HepG2 (cell line): ENCODE data around the gene FNDC3B. TPM values are rescaled to one million over a fixed set of nuclear protein-coding genes. Genes with fewer than 3 reads are reported as not detected.

Source experiments
- ATF4 ChIP-seq, 2 experiments: fragments of 450-650 bp in 1 of 2; sonication (generic) in 1 of 2; formaldehyde crosslinking; IDR thresholded peaks; 2 replicates each; pipeline versions ENCODE4 v1.5.0 to v1.8.0; 2020 to 2022; ENCODE audit warnings: mild to moderate bottlenecking in 1 of 2, missing genetic modification reagents in 1 of 2
- CENPX ChIP-seq: sonication (generic); formaldehyde crosslinking; IDR thresholded peaks from 2 replicates; pipeline ENCODE4 v1.9.0; 2021; ENCODE audit warnings: mild to moderate bottlenecking, missing genetic modification reagents, moderate library complexity
- CREB1 ChIP-seq, 2 experiments: fragments of 450-650 bp in 1 of 2; IDR thresholded peaks; 2 replicates each; pipeline ENCODE4 v1.6.1; 2016 to 2017; ENCODE audit warnings: control low read depth in 1 of 2, mild to moderate bottlenecking in 1 of 2, missing compliant biosample characterization in 1 of 2, missing genetic modification characterization in 1 of 2
- ELF4 ChIP-seq: sonication (generic); formaldehyde crosslinking; IDR thresholded peaks from 2 replicates; pipeline ENCODE4 v1.5.0; 2020; ENCODE audit warnings: missing genetic modification reagents, mild to moderate bottlenecking, moderate library complexity, borderline replicate concordance
- GLI4 ChIP-seq: sonication (generic); formaldehyde crosslinking; IDR thresholded peaks from 2 replicates; pipeline ENCODE4 v1.5.1; 2020; ENCODE audit warnings: missing genetic modification reagents, mild to moderate bottlenecking, moderate library complexity, borderline replicate concordance
- HHEX ChIP-seq: IDR thresholded peaks from 2 replicates; pipeline ENCODE4 v1.6.1; 2016; ENCODE audit warnings: control low read depth
- NFE2L1 ChIP-seq: sonication (generic); formaldehyde crosslinking; IDR thresholded peaks from 2 replicates; pipeline ENCODE4 v1.4.0; 2020; ENCODE audit warnings: missing genetic modification reagents, mild to moderate bottlenecking, borderline replicate concordance
- PHB2 ChIP-seq: fragments of 450-650 bp; IDR thresholded peaks from 2 replicates; pipeline ENCODE4 v1.6.1; 2018; ENCODE audit not compliant: partially characterized antibody
- RELA ChIP-seq: sonication (generic); formaldehyde crosslinking; IDR thresholded peaks from 2 replicates; pipeline ENCODE4 v1.4.0; 2020; ENCODE audit warnings: missing genetic modification reagents
- SKIL ChIP-seq: sonication (generic); formaldehyde crosslinking; IDR thresholded peaks from 2 replicates; pipeline ENCODE4 v1.8.0; 2022; ENCODE audit warnings: missing genetic modification reagents, mild to moderate bottlenecking, moderate library complexity, borderline replicate concordance
- SOX13 ChIP-seq, 3 experiments: fragments of 450-650 bp in 1 of 3; sonication (generic) in 1 of 3; formaldehyde crosslinking in 1 of 3; IDR thresholded peaks in 2 of 3; conservative IDR thresholded peaks in 1 of 3; 2 replicates each; pipeline versions ENCODE4 v1.5.0 to v1.6.1; 2016 to 2020; ENCODE audit warnings: antibody characterized with exemption in 1 of 3, mild to moderate bottlenecking in 1 of 3, missing compliant biosample characterization in 1 of 3, missing genetic modification reagents in 1 of 3, moderate library complexity in 1 of 3
- XBP1 ChIP-seq: sonication (generic); formaldehyde crosslinking; IDR thresholded peaks from 2 replicates; pipeline ENCODE4 v1.5.0; 2020; ENCODE audit warnings: missing genetic modification reagents
- XRCC5 ChIP-seq: fragments of 200-400 bp; formaldehyde crosslinking; optimal IDR thresholded peaks from 2 replicates; pipeline ENCODE3; 2017; ENCODE audit warnings: mild to moderate bottlenecking, low read length
- ZC3H13 ChIP-seq: sonication (generic); formaldehyde crosslinking; IDR thresholded peaks from 2 replicates; pipeline ENCODE4 v1.8.1; 2023; ENCODE audit warnings: mild to moderate bottlenecking, missing genetic modification reagents, moderate library complexity
- ZKSCAN8 ChIP-seq: IDR thresholded peaks from 2 replicates; pipeline ENCODE4 v1.6.1; 2016; ENCODE audit warnings: borderline replicate concordance, missing genetic modification reagents, missing compliant biosample characterization
- ZNF205 ChIP-seq: IDR thresholded peaks from 2 replicates; pipeline ENCODE4 v1.6.1; 2018; ENCODE audit warnings: missing biosample characterization, missing genetic modification reagents
- ZNF207 ChIP-seq: fragments of 450-650 bp; IDR thresholded peaks from 2 replicates; pipeline ENCODE4 v1.6.1; 2016; ENCODE audit warnings: antibody characterized with exemption, borderline replicate concordance
- ZNF510 ChIP-seq: sonication (generic); formaldehyde crosslinking; IDR thresholded peaks from 2 replicates; pipeline ENCODE4 v1.4.0; 2020; ENCODE audit warnings: low read depth, mild to moderate bottlenecking, missing genetic modification reagents
- ZNF580 ChIP-seq: IDR thresholded peaks from 2 replicates; pipeline ENCODE4 v1.6.1; 2016; ENCODE audit warnings: low read depth, borderline replicate concordance
- ZNF766 ChIP-seq: sonication (generic); formaldehyde crosslinking; IDR thresholded peaks from 2 replicates; pipeline ENCODE4 v1.5.0; 2020; ENCODE audit warnings: missing genetic modification reagents, borderline replicate concordance
- polyA plus RNA-seq, 8 experiments: library from polyadenylated mRNA; depleted of rRNA in 3 of 8; stranded (reverse) in 7 of 8; unstranded in 1 of 8; fragments of >200 nt; fragmentation: Illumina TruSeq in 4 of 8; extraction: Trizol in 4 of 8; gene quantifications; 2 replicates each; pipeline versions ENCODE4 v1.2.1 to v1.2.3, GENCODE V29; 2011 to 2016; ENCODE audit warnings: low read depth in 4 of 8, missing spikeins in 1 of 8, mixed read lengths in 1 of 8; ENCODE audit not compliant: insufficient read depth in 1 of 8
- total RNA-seq, 5 experiments: library from RNA; depleted of rRNA; stranded (reverse); fragments of >200 nt; fragmentation: Illumina TruSeq; extraction: Trizol; gene quantifications; 2 replicates each; pipeline ENCODE4 v1.2.3, GENCODE V29; 2016; ENCODE audit warnings: low read depth in 1 of 5
- TF ChIP-seq, protein P1 (sequence below): sonication (generic); formaldehyde crosslinking; IDR thresholded peaks from 2 replicates; pipeline ENCODE4 v1.5.0; 2020; ENCODE audit warnings: mild to moderate bottlenecking, missing genetic modification reagents, moderate library complexity
- TF ChIP-seq, protein P2 (sequence below): IDR thresholded peaks from 2 replicates; pipeline ENCODE4 v1.6.1; 2016; ENCODE audit warnings: missing biosample characterization, missing genetic modification reagents, low read depth

Gene FNDC3B
- total and polyA plus RNA-seq, 2 of the 13 experiments (the other 11 are each of a cell fraction or from before 2014, with no cell fraction given), result 74.8 to 103 TPM

DNA sequence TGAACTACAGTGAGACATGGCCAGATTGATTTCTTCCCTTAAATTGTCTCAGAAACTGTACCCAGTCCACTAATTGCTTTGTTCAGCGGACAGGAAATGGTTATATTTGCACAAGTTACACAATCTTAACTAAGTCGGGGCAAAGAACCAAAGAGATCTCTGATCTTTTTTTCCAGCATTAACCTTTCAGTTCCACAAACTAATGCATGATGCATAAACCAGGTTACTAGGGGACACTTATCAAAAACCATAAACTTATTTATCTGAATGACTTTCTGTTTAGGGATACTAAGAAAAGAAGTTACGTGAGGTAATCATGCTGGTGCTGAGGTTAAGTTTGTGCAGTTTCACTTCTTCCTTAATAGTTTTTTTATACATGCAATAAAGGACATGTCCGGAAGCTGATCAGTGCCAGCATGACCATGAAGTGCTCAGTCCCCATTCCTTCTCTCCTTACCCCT, 22.4 kb downstream of the FNDC3B start (continued):
- TF ChIP-seq, protein P1, sequence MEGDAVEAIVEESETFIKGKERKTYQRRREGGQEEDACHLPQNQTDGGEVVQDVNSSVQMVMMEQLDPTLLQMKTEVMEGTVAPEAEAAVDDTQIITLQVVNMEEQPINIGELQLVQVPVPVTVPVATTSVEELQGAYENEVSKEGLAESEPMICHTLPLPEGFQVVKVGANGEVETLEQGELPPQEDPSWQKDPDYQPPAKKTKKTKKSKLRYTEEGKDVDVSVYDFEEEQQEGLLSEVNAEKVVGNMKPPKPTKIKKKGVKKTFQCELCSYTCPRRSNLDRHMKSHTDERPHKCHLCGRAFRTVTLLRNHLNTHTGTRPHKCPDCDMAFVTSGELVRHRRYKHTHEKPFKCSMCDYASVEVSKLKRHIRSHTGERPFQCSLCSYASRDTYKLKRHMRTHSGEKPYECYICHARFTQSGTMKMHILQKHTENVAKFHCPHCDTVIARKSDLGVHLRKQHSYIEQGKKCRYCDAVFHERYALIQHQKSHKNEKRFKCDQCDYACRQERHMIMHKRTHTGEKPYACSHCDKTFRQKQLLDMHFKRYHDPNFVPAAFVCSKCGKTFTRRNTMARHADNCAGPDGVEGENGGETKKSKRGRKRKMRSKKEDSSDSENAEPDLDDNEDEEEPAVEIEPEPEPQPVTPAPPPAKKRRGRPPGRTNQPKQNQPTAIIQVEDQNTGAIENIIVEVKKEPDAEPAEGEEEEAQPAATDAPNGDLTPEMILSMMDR (CRISPR knock-in tag), result no peak
- TF ChIP-seq CREB1 (IDR thresholded peaks at IDR 0.05) (no peak), CREB1 (CRISPR knock-in tag; IDR thresholded peaks at IDR 0.05) (peak; percentile 50), CENPX (CRISPR knock-in tag) (no peak), RELA (no peak), ZC3H13 (no peak), GLI4 (CRISPR knock-in tag) (no peak), ZKSCAN8 (CRISPR knock-in tag) (peak; percentile 86; the same call in 1 of the 2 replicates), HHEX (CRISPR knock-in tag) (peak; percentile 37; the same call in 1 of the 2 replicates), SOX13 (IDR thresholded peaks at IDR 0.05) (peak; percentile 73), SOX13 (CRISPR knock-in tag; conservative IDR thresholded peaks at IDR 0.05 in 1 of 2, IDR thresholded peaks at IDR 0.05 in 1 of 2) (peak in 1 of 2 experiments; percentile 94; a peak in 2 of 4 replicates), PHB2 (no peak), ZNF510 (CRISPR knock-in tag) (0 out of 2 replicates have a peak, but pooled peaks have one; percentile 16), ZNF207 (no peak), ELF4 (no peak), XBP1 (CRISPR knock-in tag) (no peak), SKIL (CRISPR knock-in tag) (peak; percentile 74; the same call in 1 of the 2 replicates), ZNF205 (CRISPR knock-in tag) (no peak; the same call in 1 of the 2 replicates), XRCC5 (no peak), NFE2L1 (CRISPR knock-in tag) (no peak), ZNF580 (CRISPR knock-in tag) (no peak), ZNF766 (no peak), ATF4 (CRISPR knock-in tag; IDR thresholded peaks at IDR 0.05) (peak in 1 of 2 experiments; percentile 73; a peak in 2 of 4 replicates)
- TF ChIP-seq, protein P2, sequence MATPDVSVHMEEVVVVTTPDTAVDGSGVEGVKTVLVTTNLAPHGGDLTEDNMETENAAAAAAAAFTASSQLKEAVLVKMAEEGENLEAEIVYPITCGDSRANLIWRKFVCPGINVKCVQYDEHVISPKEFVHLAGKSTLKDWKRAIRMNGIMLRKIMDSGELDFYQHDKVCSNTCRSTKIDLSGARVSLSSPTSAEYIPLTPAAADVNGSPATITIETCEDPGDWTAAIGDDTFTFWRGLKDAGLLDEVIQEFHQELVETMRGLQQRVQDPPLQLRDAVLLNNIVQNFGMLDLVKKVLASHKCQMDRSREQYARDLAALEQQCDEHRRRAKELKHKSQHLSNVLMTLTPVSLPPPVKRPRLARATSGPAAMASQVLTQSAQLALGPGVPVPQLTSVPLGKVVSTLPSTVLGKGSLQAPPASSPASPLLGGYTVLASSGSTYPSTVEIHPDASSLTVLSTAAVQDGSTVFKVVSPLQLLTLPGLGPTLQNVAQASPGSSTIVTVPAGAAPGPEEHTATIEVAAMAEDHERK (CRISPR knock-in tag), result no peak
